Right lobe of liver (tissue), 6 donors: ENCODE data around the gene PRDM16. TPM values are rescaled to one million over a fixed set of nuclear protein-coding genes. Genes with fewer than 3 reads are reported as not detected.

Experiments used
- ATAC-seq, 4 donors: fragments of 200-7000 bp; cut with Tn5 transposase; one replicate each; pipeline ENCODE4 v1.9.1; 2020; ENCODE audit warnings: mild to moderate bottlenecking in 4 of 4, moderate library complexity in 4 of 4
- DNase-seq, 3 donors: peaks; one replicate each; pipeline ENCODE4 v3.0.0-alpha.2; 2020
- H3K27ac ChIP-seq, 3 donors: fragments of 200-600 bp; one replicate each; pipeline ENCODE4 v1.8.0; 2022
- H3K27me3 ChIP-seq, 2 donors: fragments of 200-600 bp; one replicate each; pipeline ENCODE4 v1.8.0; 2022
- H3K36me3 ChIP-seq, 4 donors: fragments of 200-600 bp; sonication (generic) in 1 of 4; one replicate each; pipeline versions ENCODE4 v1.5.1 to v1.8.0; 2017 to 2022; ENCODE audit warnings: control low read depth in 1 of 4
- H3K4me1 ChIP-seq, 4 donors: fragments of 200-600 bp; sonication (generic) in 1 of 4; one replicate each; pipeline versions ENCODE4 v1.5.1 to v1.8.0; 2017 to 2022; ENCODE audit warnings: control low read depth in 1 of 4
- H3K4me3 ChIP-seq, 3 donors: fragments of 200-600 bp; one replicate each; pipeline ENCODE4 v1.8.0; 2022
- H3K9me3 ChIP-seq, 4 donors: fragments of 200-600 bp; sonication (generic) in 1 of 4; one replicate each; pipeline versions ENCODE4 v1.5.1 to v1.8.0; 2017 to 2022; ENCODE audit warnings: control low read depth in 1 of 4
- CTCF ChIP-seq, 4 donors: fragments of 200-600 bp in 3 of 4; fragments of 450-650 bp in 1 of 4; IDR thresholded peaks; one replicate each; pipeline versions ENCODE4 v1.5.1 to v1.8.0; 2016 to 2022; ENCODE audit warnings: antibody characterized with exemption in 4 of 4, mild to moderate bottlenecking in 2 of 4
- POLR2A ChIP-seq: fragments of 450-650 bp; IDR thresholded peaks from one replicate; pipeline ENCODE4 v1.6.1; 2017; ENCODE audit warnings: antibody characterized with exemption, mild to moderate bottlenecking
- WGBS: methylation state at CpG from one replicate; pipeline ENCODE4 v1.1.6; 2018; ENCODE audit warnings: low coverage, low lambda C conversion rate; ENCODE audit not compliant: insufficient coverage; ENCODE audit errors: missing lambda C conversion rate; 5-methylcytosine and 5-hydroxymethylcytosine counted together
- intact Hi-C, 2 donors: fragments of 100-400 bp; cut with DNase I; formaldehyde crosslinking; loops; one replicate each; pipeline versions ENCODE4 v1.11.2 to v1.14.1; 2022
- total RNA-seq, 6 experiments: library from RNA; depleted of rRNA in 2 of 6; stranded (reverse); fragments of >200 nt in 2 of 6; fragmentation: NEBNext Ultra II Directional in 3 of 6; extraction: Animal tissue kit (Norgen Biotek cat#: 25700) in 3 of 6; gene quantifications; one replicate each; pipeline versions ENCODE4 v1.1.0 to v1.2.4, GENCODE V29; 2016 to 2023
- donor health status: DM: no; HTN: yes; CAD: no.
- donor health status: DM: no; HTN: no; CAD: no.
- donor health status: DM: no; HTN: no; CAD: no.
- donor health status: DM: no; HTN: yes; CAD: no.
- donor health status: DM: no; HTN: yes; CAD: no.

The PRDM16 gene
- total RNA-seq, 6 experiments from 2014 or later: 0.06 to 0.75 (median 0.28) TPM

- no peaks in the 10 kb centered on the region for H3K27me3 ChIP-seq
- DNase-seq (no peak), ATAC-seq (no peak)
- H3K9me3 ChIP-seq: no peaks in the 10 kb centered on the region
- no peak overlapping the region for H3K4me3 ChIP-seq
- H3K27ac ChIP-seq: no peak overlapping the region
- intact Hi-C loops: no loop called here
- WGBS: 60% methylated on average over 3 of the region's 16 CpGs
- H3K4me1 ChIP-seq: no peaks in the 10 kb centered on the region
- no peaks in the 10 kb centered on the region for H3K36me3 ChIP-seq
- TF ChIP-seq CTCF (IDR thresholded peaks at IDR 0.05) (no peak), POLR2A (no peak)
Measured at GRCh38 chr1:3103967-3104677, 35.1 kb downstream of the PRDM16 start.

- no CpG with 5 or more reads among the region's 24 CpGs for WGBS
- no peak overlapping the region for H3K4me3 ChIP-seq
- no peak overlapping the region for H3K27ac ChIP-seq
- no peaks in the 10 kb centered on the region for H3K27me3 ChIP-seq
- H3K9me3 ChIP-seq: no peaks in the 10 kb centered on the region
- no peaks in the 10 kb centered on the region for H3K36me3 ChIP-seq
- intact Hi-C loops: no loop called here
- no peak for ATAC-seq
- TF ChIP-seq POLR2A (no peak), CTCF (IDR thresholded peaks at IDR 0.05) (no peak)
- DNase-seq: no peak
- no peaks in the 10 kb centered on the region for H3K4me1 ChIP-seq
Measured at GRCh38 chr1:3105167-3105863, 36.3 kb downstream of the PRDM16 start.

DNA sequence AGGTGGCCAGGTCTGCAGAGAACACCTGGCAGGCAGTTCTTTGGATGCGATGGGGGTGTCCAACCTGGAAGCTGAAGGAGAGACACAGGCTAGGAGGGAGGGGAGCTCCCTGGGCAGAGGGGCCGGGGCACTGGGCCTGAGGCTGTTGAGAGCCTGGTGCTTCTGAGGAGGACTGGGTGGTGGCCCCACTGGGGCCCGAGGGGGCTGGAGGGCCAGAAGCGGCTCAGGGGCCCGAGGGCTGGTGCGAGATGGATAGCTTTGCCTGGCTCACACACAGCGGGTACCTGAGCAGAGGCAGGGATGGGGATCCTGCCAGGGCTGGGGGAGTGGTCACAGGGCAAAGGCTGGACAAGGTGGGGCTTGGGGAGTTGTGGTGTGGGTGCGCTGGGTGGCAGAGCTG lies 37.2 kb downstream of the PRDM16 start:
- ATAC-seq (no peak), DNase-seq (no peak)
- Histone ChIP-seq H3K27me3 (no peaks in the 10 kb centered on the region), H3K27ac (no peak overlapping the region), H3K9me3 (no peaks in the 10 kb centered on the region), H3K4me3 (no peak overlapping the region), H3K36me3 (no peaks in the 10 kb centered on the region), H3K4me1 (no peaks in the 10 kb centered on the region)
- TF ChIP-seq POLR2A (no peak), CTCF (IDR thresholded peaks at IDR 0.05) (no peak)
- WGBS: no CpG with 5 or more reads among the region's 8 CpGs
- intact Hi-C loops: no loop called here

DNA sequence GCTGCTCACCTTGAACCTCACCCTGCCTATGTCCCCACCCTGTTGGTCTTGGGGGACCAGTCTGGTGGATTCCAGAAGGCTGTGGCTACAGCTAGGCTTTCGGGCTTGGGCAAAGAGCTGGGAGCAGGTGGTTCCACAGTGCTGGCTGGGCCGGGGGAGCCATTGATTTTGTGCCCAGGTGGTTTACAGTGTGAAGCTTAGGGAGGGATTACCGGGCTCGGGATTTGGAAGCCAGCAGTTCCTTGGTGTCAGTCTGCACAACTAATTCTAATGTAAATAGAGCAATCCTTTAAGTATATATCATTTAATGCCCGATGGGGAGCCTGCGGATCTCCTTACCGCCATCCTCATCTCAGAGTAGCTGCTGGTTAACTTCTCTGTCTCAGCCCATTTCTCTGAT lies 38.2 kb downstream of the PRDM16 start:
- H3K27ac ChIP-seq: no peak overlapping the region
- H3K36me3 ChIP-seq: no peaks in the 10 kb centered on the region
- H3K9me3 ChIP-seq: no peaks in the 10 kb centered on the region
- no peaks in the 10 kb centered on the region for H3K4me1 ChIP-seq
- TF ChIP-seq CTCF (IDR thresholded peaks at IDR 0.05): no peak
- TF ChIP-seq POLR2A: no peak
- intact Hi-C loops: no loop called here
- ATAC-seq (no peak), DNase-seq (no peak)
- no peak overlapping the region for H3K4me3 ChIP-seq
- H3K27me3 ChIP-seq: no peaks in the 10 kb centered on the region
- WGBS: no CpG with 5 or more reads among the region's 7 CpGs
